ENCODE measurements around the gene KCND2. TPM values are rescaled to one million over a fixed set of nuclear protein-coding genes. Genes with fewer than 3 reads are reported as not detected.

KCND2 gene
- total RNA-seq, 1 donor from 2014 or later: 2.9 TPM

GRCh38 chr7:120307991-120308545, 35.1 kb downstream of the KCND2 start:
- Histone ChIP-seq H3K4me3 (no peak overlapping the region), H3K4me2 (no peak overlapping the region), H3K9me3 (ENCODE audit: low read depth) (no peaks in the 10 kb centered on the region), H3F3A (ENCODE audit: low read depth) (no peaks in the 10 kb centered on the region), H3K36me3 (no peaks in the 10 kb centered on the region), H3K4me1 (no peaks in the 10 kb centered on the region), H3K9ac (no peak overlapping the region), H4K20me1 (ENCODE audit: low read depth) (no peaks in the 10 kb centered on the region), H3K79me2 (ENCODE audit: low read depth) (no peaks in the 10 kb centered on the region), H2AFZ (replicated peaks) (no peak overlapping the region), H3K27me3 (no peaks in the 10 kb centered on the region), H3K27ac (no peak overlapping the region)
- Mint-ChIP-seq H3K4me3 (no peak overlapping the region), H3K36me3 (no peaks in the 10 kb centered on the region), H3K27ac (no peak overlapping the region), H3K27me3 (ENCODE audit: insufficient read depth, low read depth) (no peaks in the 10 kb centered on the region), H3K4me1 (no peaks in the 10 kb centered on the region), H3K9me3 (no peaks in the 10 kb centered on the region)
- TF ChIP-seq, protein P1, sequence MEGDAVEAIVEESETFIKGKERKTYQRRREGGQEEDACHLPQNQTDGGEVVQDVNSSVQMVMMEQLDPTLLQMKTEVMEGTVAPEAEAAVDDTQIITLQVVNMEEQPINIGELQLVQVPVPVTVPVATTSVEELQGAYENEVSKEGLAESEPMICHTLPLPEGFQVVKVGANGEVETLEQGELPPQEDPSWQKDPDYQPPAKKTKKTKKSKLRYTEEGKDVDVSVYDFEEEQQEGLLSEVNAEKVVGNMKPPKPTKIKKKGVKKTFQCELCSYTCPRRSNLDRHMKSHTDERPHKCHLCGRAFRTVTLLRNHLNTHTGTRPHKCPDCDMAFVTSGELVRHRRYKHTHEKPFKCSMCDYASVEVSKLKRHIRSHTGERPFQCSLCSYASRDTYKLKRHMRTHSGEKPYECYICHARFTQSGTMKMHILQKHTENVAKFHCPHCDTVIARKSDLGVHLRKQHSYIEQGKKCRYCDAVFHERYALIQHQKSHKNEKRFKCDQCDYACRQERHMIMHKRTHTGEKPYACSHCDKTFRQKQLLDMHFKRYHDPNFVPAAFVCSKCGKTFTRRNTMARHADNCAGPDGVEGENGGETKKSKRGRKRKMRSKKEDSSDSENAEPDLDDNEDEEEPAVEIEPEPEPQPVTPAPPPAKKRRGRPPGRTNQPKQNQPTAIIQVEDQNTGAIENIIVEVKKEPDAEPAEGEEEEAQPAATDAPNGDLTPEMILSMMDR (IDR thresholded peaks at IDR 0.05): no peak
- TF ChIP-seq EZH2 (IDR thresholded peaks at IDR 0.05): no peak
- no peak for TF ChIP-seq EZH2phosphoT487 (IDR thresholded peaks at IDR 0.05)
- no peak for DNase-seq (ENCODE audit: low spot score)

GRCh38 chr7:120311028-120311788, 38.2 kb downstream of the KCND2 start:
- H3K4me1 ChIP-seq: peaks cover 3% of the 10 kb centered on the region
- H3K27me3 ChIP-seq: no peaks in the 10 kb centered on the region
- H3K79me2 ChIP-seq (ENCODE audit: low read depth): no peaks in the 10 kb centered on the region
- no peaks in the 10 kb centered on the region for H4K20me1 ChIP-seq (ENCODE audit: low read depth)
- TF ChIP-seq, protein P1 (IDR thresholded peaks at IDR 0.05): no peak
- TF ChIP-seq EZH2 (IDR thresholded peaks at IDR 0.05): no peak
- no peak for TF ChIP-seq EZH2phosphoT487 (IDR thresholded peaks at IDR 0.05)
- H3K9me3 ChIP-seq (ENCODE audit: low read depth): no peaks in the 10 kb centered on the region
- Mint-ChIP-seq H3K27ac (no peak overlapping the region), H3K27me3 (ENCODE audit: insufficient read depth, low read depth) (no peaks in the 10 kb centered on the region), H3K9me3 (no peaks in the 10 kb centered on the region), H3K4me1 (no peaks in the 10 kb centered on the region), H3K4me3 (no peak overlapping the region), H3K36me3 (no peaks in the 10 kb centered on the region)
- H3K4me2 ChIP-seq: no peak overlapping the region
- no peak overlapping the region for H3K4me3 ChIP-seq
- H3F3A ChIP-seq (ENCODE audit: low read depth): no peaks in the 10 kb centered on the region
- H2AFZ ChIP-seq (replicated peaks): no peak overlapping the region
- H3K27ac ChIP-seq: no peak overlapping the region
- no peaks in the 10 kb centered on the region for H3K36me3 ChIP-seq
- no peak for DNase-seq (ENCODE audit: low spot score)
- H3K9ac ChIP-seq: no peak overlapping the region

DNA sequence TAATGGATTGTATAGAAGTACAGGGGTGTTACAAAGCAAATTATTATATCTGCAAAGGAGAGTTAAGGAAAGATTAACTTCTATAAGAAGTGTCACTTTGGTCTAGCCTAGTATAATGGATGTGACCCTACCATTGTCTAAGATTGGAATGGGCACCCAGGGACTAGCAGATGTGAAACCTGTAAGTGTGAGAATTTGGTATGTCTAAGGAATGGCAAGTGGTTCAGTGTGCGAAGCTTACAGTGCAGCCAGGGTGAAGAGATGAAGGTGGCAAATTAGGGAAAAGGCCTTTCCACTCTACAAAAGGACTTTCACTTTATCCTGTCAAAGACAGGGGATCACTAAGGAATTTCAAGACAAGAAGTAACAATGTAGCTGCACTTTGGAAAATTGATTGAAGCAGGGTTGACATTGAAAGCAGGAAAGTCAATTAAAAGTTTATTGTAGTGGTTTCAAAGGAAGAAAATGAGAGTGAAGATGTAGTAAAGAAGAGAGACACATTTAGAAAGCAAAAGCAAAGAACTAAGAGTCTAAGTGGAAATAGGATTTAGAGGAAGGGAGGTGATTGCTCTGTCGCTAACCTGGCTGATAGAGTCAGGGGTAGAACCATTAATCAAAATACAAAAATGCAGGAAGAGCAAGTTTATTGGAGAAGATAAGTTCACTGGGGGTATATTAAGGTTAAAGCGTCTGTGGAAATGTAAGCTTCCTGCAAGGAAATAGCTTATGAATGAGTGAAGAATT, 47.4 kb downstream of the KCND2 start:
- Histone ChIP-seq H3K9ac (no peak overlapping the region), H3K79me2 (ENCODE audit: low read depth) (no peaks in the 10 kb centered on the region), H3K27ac (peak overlapping the region; percentile 88), H3K4me1 (peaks cover 19% of the 10 kb centered on the region), H2AFZ (replicated peaks) (no peak overlapping the region), H4K20me1 (ENCODE audit: low read depth) (no peaks in the 10 kb centered on the region), H3K27me3 (no peaks in the 10 kb centered on the region), H3F3A (ENCODE audit: low read depth) (peaks cover 13% of the 10 kb centered on the region), H3K4me2 (peak overlapping the region; percentile 39), H3K4me3 (no peak overlapping the region), H3K36me3 (no peaks in the 10 kb centered on the region), H3K9me3 (ENCODE audit: low read depth) (no peaks in the 10 kb centered on the region)
- no peak overlapping the region for H3K27ac Mint-ChIP-seq
- H3K4me1 Mint-ChIP-seq: no peaks in the 10 kb centered on the region
- TF ChIP-seq, protein P1 (IDR thresholded peaks at IDR 0.05): no peak
- TF ChIP-seq EZH2phosphoT487 (IDR thresholded peaks at IDR 0.05): no peak
- TF ChIP-seq EZH2 (IDR thresholded peaks at IDR 0.05): no peak
- H3K36me3 Mint-ChIP-seq: no peaks in the 10 kb centered on the region
- no peaks in the 10 kb centered on the region for H3K9me3 Mint-ChIP-seq
- peak; percentile 70 for DNase-seq (ENCODE audit: low spot score)
- no peak overlapping the region for H3K4me3 Mint-ChIP-seq
- H3K27me3 Mint-ChIP-seq (ENCODE audit: insufficient read depth, low read depth): no peaks in the 10 kb centered on the region
